IPS-20b (cell line): ENCODE measurements around the gene RAE1.

Experiments
- H3K27ac ChIP-seq: one replicate; pipeline ENCODE4 v1.5.1; 2013; ENCODE audit warnings: low read length
- H3K27me3 ChIP-seq: 2 replicates; pipeline ENCODE4 v1.6.1; 2013; ENCODE audit warnings: mild to moderate bottlenecking, low read length, inconsistent platforms; ENCODE audit not compliant: insufficient read depth
- H3K36me3 ChIP-seq: 2 replicates; pipeline ENCODE4 v1.6.1; 2013; ENCODE audit warnings: low read depth, mild to moderate bottlenecking, inconsistent platforms, low read length, moderate library complexity; ENCODE audit not compliant: insufficient read depth
- H3K4me1 ChIP-seq: 2 replicates; pipeline ENCODE4 v1.6.1; 2013; ENCODE audit warnings: mild to moderate bottlenecking, control low read depth, inconsistent platforms, low read length, moderate library complexity; ENCODE audit not compliant: insufficient read depth
- H3K4me3 ChIP-seq: 2 replicates; pipeline ENCODE4 v1.5.1; 2013; ENCODE audit warnings: mild to moderate bottlenecking, low read length, inconsistent platforms
- H3K9ac ChIP-seq: 2 replicates; pipeline ENCODE4 v1.6.1; 2013; ENCODE audit warnings: low read depth, mild to moderate bottlenecking, inconsistent platforms, low read length, moderate library complexity
- H3K9me3 ChIP-seq: 2 replicates; pipeline ENCODE4 v1.6.1; 2013; ENCODE audit warnings: mild to moderate bottlenecking, low read depth, low read length, inconsistent platforms; ENCODE audit not compliant: insufficient read depth

RAE1 gene

GRCh38 chr20:57384953-57385761 is 34.1 kb downstream of the RAE1 start:
- Histone ChIP-seq H3K4me1 (peaks cover 2% of the 10 kb centered on the region; the same call in 1 of the 2 replicates), H3K9me3 (no peaks in the 10 kb centered on the region), H3K4me3 (no peak overlapping the region), H3K27me3 (peaks cover 7% of the 10 kb centered on the region), H3K27ac (no peak overlapping the region), H3K36me3 (peaks cover 5% of the 10 kb centered on the region), H3K9ac (no peak overlapping the region)

GRCh38 chr20:57385940-57386339 is 34.9 kb downstream of the RAE1 start:
- no peaks in the 10 kb centered on the region; the same call in 1 of the 2 replicates for H3K36me3 ChIP-seq
- peaks cover 14% of the 10 kb centered on the region for H3K27me3 ChIP-seq
- H3K4me1 ChIP-seq = peaks cover 5% of the 10 kb centered on the region; the same call in 1 of the 2 replicates
- H3K9ac ChIP-seq = no peak overlapping the region
- H3K4me3 ChIP-seq = no peak overlapping the region
- H3K9me3 ChIP-seq = no peaks in the 10 kb centered on the region
- H3K27ac ChIP-seq = no peak overlapping the region

- Histone ChIP-seq H3K9ac (no peak overlapping the region), H3K27me3 (peaks cover 14% of the 10 kb centered on the region), H3K9me3 (no peaks in the 10 kb centered on the region), H3K36me3 (no peaks in the 10 kb centered on the region), H3K27ac (no peak overlapping the region), H3K4me1 (peaks cover 5% of the 10 kb centered on the region; the same call in 1 of the 2 replicates), H3K4me3 (no peak overlapping the region)
Observed at GRCh38 chr20:57386762-57387161, 35.7 kb downstream of the RAE1 start.

GRCh38 chr20:57387463-57387862 is 36.4 kb downstream of the RAE1 start:
- Histone ChIP-seq H3K4me3 (no peak overlapping the region), H3K9me3 (no peaks in the 10 kb centered on the region), H3K27me3 (peaks cover 14% of the 10 kb centered on the region), H3K9ac (no peak overlapping the region), H3K27ac (no peak overlapping the region), H3K36me3 (no peaks in the 10 kb centered on the region), H3K4me1 (peaks cover 5% of the 10 kb centered on the region; the same call in 1 of the 2 replicates)

GRCh38 chr20:57387945-57388371 is 36.9 kb downstream of the RAE1 start:
- H3K9me3 ChIP-seq = no peaks in the 10 kb centered on the region
- no peak overlapping the region for H3K4me3 ChIP-seq
- H3K27me3 ChIP-seq = peaks cover 14% of the 10 kb centered on the region
- H3K9ac ChIP-seq = no peak overlapping the region
- no peak overlapping the region for H3K27ac ChIP-seq
- H3K36me3 ChIP-seq = peaks cover 1% of the 10 kb centered on the region; the same call in 1 of the 2 replicates
- H3K4me1 ChIP-seq = peaks cover 5% of the 10 kb centered on the region; the same call in 1 of the 2 replicates

- H3K27me3 ChIP-seq = peaks cover 14% of the 10 kb centered on the region
- H3K27ac ChIP-seq = no peak overlapping the region
- peak overlapping the region; percentile 65; the same call in 1 of the 2 replicates for H3K4me3 ChIP-seq
- H3K9me3 ChIP-seq = no peaks in the 10 kb centered on the region
- peak overlapping the region; percentile 82; the same call in 1 of the 2 replicates for H3K9ac ChIP-seq
- peaks cover 13% of the 10 kb centered on the region for H3K36me3 ChIP-seq
- peaks cover 7% of the 10 kb centered on the region for H3K4me1 ChIP-seq
Observed at GRCh38 chr20:57388953-57389694, 38.1 kb downstream of the RAE1 start.

GRCh38 chr20:57389695-57390603 is 38.9 kb downstream of the RAE1 start:
- peaks cover 21% of the 10 kb centered on the region for H3K36me3 ChIP-seq
- no peak overlapping the region for H3K27ac ChIP-seq
- peaks cover 7% of the 10 kb centered on the region for H3K4me1 ChIP-seq
- peak overlapping the region; percentile 82; the same call in 1 of the 2 replicates for H3K9ac ChIP-seq
- H3K4me3 ChIP-seq = peak overlapping the region; percentile 65
- H3K27me3 ChIP-seq = peaks cover 14% of the 10 kb centered on the region
- no peaks in the 10 kb centered on the region for H3K9me3 ChIP-seq

GRCh38 chr20:57390604-57391438 is 39.8 kb downstream of the RAE1 start, which contains the start of gene RBM38:
Gene RBM38 (plus strand): TSS chr20:57391396. CDS start chr20:57391582, 186 bp downstream.
- H3K27ac ChIP-seq = peak within 1 kb of the TSS; percentile 49
- H3K36me3 ChIP-seq = peaks cover 27% of the 10 kb centered on the region

GRCh38 chr20:57391439-57392301 is 40.6 kb downstream of the RAE1 start:
- Histone ChIP-seq H3K9me3 (no peaks in the 10 kb centered on the region), H3K36me3 (peaks cover 36% of the 10 kb centered on the region), H3K27me3 (peaks cover 14% of the 10 kb centered on the region), H3K9ac (peak overlapping the region; percentile 76; the same call in 1 of the 2 replicates), H3K27ac (no peak overlapping the region), H3K4me3 (peak overlapping the region; percentile 84), H3K4me1 (peaks cover 15% of the 10 kb centered on the region)

More at GRCh38 chr20:57390604-57391438, 39.8 kb downstream of the RAE1 start, which contains the start of gene RBM38:
- H3K9ac ChIP-seq = peak within 1 kb of the TSS; percentile 82; the same call in 1 of the 2 replicates
- peaks cover 11% of the 10 kb centered on the region for H3K4me1 ChIP-seq
- H3K4me3 ChIP-seq = peak within 1 kb of the TSS; percentile 84
- H3K9me3 ChIP-seq = no peaks in the 10 kb centered on the region
- peaks cover 14% of the 10 kb centered on the region for H3K27me3 ChIP-seq
